Body of pancreas (tissue), 4 donors: ENCODE measurements around the gene TRAPPC12. TPM values are rescaled to one million over a fixed set of nuclear protein-coding genes. Genes with fewer than 3 reads are reported as not detected.

ENCODE experiments used
- ATAC-seq: fragments of 150-250 bp; one replicate; pipeline ENCODE4 v1.9.1; 2016
- DNase-seq, 4 donors: peaks; one replicate each; pipeline ENCODE4 v3.0.0-alpha.2; 2019
- H3K27ac ChIP-seq, 4 donors: fragments of 200-600 bp; sonication (generic); 1 replicate in 3 of 4; 2 replicates in 1 of 4; pipeline versions ENCODE4 v1.5.1 to v1.6.1; 2016 to 2019; ENCODE audit warnings: mild to moderate bottlenecking in 1 of 4, mixed read lengths in 1 of 4, moderate library complexity in 1 of 4
- H3K27me3 ChIP-seq, 2 donors: fragments of 200-600 bp; sonication (generic); one replicate each; pipeline ENCODE4 v1.6.0; 2016; ENCODE audit warnings: mild to moderate bottlenecking in 1 of 2
- H3K36me3 ChIP-seq, 2 donors: fragments of 200-600 bp; sonication (generic); replicated peaks in 1 of 2; 2 replicates each; pipeline ENCODE4 v1.5.1; 2016; ENCODE audit warnings: low read depth in 2 of 2; ENCODE audit not compliant: insufficient read depth in 1 of 2
- H3K4me1 ChIP-seq: fragments of 200-600 bp; sonication (generic); one replicate; pipeline ENCODE4 v1.6.0; 2016
- H3K4me3 ChIP-seq, 2 donors: fragments of 200-600 bp; sonication (generic); 1 replicate in 1 of 2; 2 replicates in 1 of 2; pipeline ENCODE4 v1.5.1; 2016 to 2019
- H3K9me3 ChIP-seq, 3 donors: fragments of 200-600 bp; sonication (generic); 1 replicate in 2 of 3; 2 replicates in 1 of 3; pipeline ENCODE4 v1.5.1; 2016
- POLR2A ChIP-seq, 3 donors: fragments of 450-650 bp; IDR thresholded peaks; one replicate each; pipeline ENCODE4 v1.6.1; 2016; ENCODE audit warnings: antibody characterized with exemption in 3 of 3, mild to moderate bottlenecking in 2 of 3
- WGBS, 2 donors: methylation state at CpG; one replicate each; pipeline ENCODE4 v1.1.5; 2017; 5-methylcytosine and 5-hydroxymethylcytosine counted together
- intact Hi-C: fragments of 100-400 bp; cut with DNase I; formaldehyde crosslinking; loops from one replicate; pipeline ENCODE4 v1.15.1; 2023
- total RNA-seq, 2 donors: library from RNA; depleted of rRNA; stranded (reverse); fragments of >200 nt; gene quantifications; one replicate each; pipeline ENCODE4 v1.1.0, GENCODE V29; 2016
- TF ChIP-seq, protein P1 (sequence below), 7 experiments: fragments of 450-650 bp in 4 of 7; fragments of 200-600 bp in 3 of 7; sonication (generic) in 3 of 7; IDR thresholded peaks; one replicate each; pipeline ENCODE4 v1.5.1; 2016 to 2019; ENCODE audit warnings: antibody characterized with exemption in 7 of 7

Gene TRAPPC12
- total RNA-seq, 2 donors from 2014 or later: 43.1 to 134 TPM

- Histone ChIP-seq H3K9me3 (no peaks in the 10 kb centered on the region), H3K36me3 (peaks cover 9 to 21% of the 10 kb centered on the region in 2 donors)
- intact Hi-C loops: loop anchor here (10.0 kb wide), 1 partner anchor 226 kb away; the partner anchor contains the start of gene ALLC
Measured at GRCh38 chr2:3428577-3428976, 49.1 kb downstream of the TRAPPC12 start.

GRCh38 chr2:3429066-3429610 is 49.6 kb downstream of the TRAPPC12 start:
- peaks cover 9 to 21% of the 10 kb centered on the region in 2 donors for H3K36me3 ChIP-seq
- no peak for ATAC-seq
- no peaks in the 10 kb centered on the region for H3K4me1 ChIP-seq
- WGBS, 2 donors: 66 to 76% methylated on average over 6 of the region's 6 CpGs
- intact Hi-C loops: loop anchor here (10.0 kb wide), 1 partner anchor 226 kb away; the partner anchor contains the start of gene ALLC
- H3K27me3 ChIP-seq: no peaks in the 10 kb centered on the region
- TF ChIP-seq POLR2A (IDR thresholded peaks at IDR 0.05): no peak
- TF ChIP-seq, protein P1, sequence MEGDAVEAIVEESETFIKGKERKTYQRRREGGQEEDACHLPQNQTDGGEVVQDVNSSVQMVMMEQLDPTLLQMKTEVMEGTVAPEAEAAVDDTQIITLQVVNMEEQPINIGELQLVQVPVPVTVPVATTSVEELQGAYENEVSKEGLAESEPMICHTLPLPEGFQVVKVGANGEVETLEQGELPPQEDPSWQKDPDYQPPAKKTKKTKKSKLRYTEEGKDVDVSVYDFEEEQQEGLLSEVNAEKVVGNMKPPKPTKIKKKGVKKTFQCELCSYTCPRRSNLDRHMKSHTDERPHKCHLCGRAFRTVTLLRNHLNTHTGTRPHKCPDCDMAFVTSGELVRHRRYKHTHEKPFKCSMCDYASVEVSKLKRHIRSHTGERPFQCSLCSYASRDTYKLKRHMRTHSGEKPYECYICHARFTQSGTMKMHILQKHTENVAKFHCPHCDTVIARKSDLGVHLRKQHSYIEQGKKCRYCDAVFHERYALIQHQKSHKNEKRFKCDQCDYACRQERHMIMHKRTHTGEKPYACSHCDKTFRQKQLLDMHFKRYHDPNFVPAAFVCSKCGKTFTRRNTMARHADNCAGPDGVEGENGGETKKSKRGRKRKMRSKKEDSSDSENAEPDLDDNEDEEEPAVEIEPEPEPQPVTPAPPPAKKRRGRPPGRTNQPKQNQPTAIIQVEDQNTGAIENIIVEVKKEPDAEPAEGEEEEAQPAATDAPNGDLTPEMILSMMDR (IDR thresholded peaks at IDR 0.05): no peak
- no peak overlapping the region for H3K4me3 ChIP-seq
- no peaks in the 10 kb centered on the region for H3K9me3 ChIP-seq
- DNase-seq: no peak
- H3K27ac ChIP-seq: no peak overlapping the region

More at GRCh38 chr2:3428577-3428976, 49.1 kb downstream of the TRAPPC12 start:
- 93 to 94% methylated on average over 10 of the region's 10 CpGs for WGBS, 2 donors
- DNase-seq (no peak), ATAC-seq (no peak)
- Histone ChIP-seq H3K27ac (no peak overlapping the region), H3K4me1 (no peaks in the 10 kb centered on the region), H3K27me3 (no peaks in the 10 kb centered on the region), H3K4me3 (no peak overlapping the region)
- TF ChIP-seq POLR2A (IDR thresholded peaks at IDR 0.05): no peak
- TF ChIP-seq, protein P1 (IDR thresholded peaks at IDR 0.05): no peak

DNA sequence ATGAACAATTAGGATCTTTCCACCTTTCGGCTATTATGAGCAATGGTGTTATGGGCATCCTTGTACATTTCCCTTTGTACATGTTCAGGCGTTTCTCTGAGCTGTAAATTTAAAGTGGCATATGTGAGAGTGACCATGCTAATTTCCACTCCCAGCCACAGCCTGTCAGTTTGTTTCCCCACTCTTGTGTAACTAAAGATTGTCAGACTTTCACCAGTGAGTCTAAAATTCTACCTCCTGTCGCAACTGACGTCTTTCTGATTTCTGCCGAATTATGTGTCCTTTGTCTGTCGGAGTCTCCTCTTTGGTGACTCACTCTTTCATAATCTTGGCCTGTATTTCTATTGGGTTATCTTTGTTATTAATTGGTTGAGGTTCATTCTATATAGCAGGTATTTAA is 50.7 kb downstream of the TRAPPC12 start:
- Histone ChIP-seq H3K9me3 (no peaks in the 10 kb centered on the region), H3K4me1 (no peaks in the 10 kb centered on the region), H3K27me3 (no peaks in the 10 kb centered on the region), H3K4me3 (no peak overlapping the region), H3K36me3 (peaks cover 6 to 16% of the 10 kb centered on the region in 2 donors), H3K27ac (no peak overlapping the region)
- no peak for TF ChIP-seq POLR2A (IDR thresholded peaks at IDR 0.05)
- TF ChIP-seq, protein P1 (IDR thresholded peaks at IDR 0.05): no peak
- ATAC-seq (no peak), DNase-seq (no peak)
- 77 to 89% methylated on average over 6 of the region's 6 CpGs for WGBS, 2 donors
- intact Hi-C loops: no loop called here

DNA sequence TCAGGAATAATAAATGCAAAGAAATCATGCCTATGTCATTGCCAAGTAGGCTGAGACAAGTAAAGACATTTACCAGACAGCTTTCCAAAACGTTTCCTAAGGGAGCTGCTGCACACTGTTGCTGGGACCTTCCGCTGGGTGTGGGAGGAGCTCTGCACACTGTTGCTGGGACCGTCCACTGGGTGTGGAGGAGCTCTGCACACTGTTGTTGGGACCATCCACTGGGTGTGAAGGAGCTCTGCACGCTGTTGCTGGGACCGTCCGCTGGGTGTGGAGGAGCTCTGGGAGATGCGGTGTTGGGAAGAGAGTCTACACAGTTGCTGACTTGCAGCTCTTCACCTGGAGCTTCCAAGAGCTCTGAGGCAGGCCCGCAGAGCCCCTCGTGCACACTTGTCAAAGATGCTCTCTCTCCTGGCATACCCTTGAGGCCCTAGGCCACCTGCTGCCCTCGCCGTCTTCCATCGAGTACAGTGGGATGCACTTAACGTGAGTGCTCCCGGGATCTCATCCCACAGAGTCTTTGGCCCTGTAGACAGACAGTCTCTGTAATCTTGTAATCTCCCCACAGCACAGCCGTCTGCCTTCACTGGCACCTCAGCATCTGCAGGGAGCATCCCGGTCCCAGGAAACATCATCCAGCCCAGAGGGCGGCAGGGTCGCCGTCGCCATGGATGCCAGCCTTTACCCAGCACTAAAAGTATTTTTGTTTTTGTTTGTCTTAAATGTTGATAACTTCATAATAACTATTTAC is 51.4 kb downstream of the TRAPPC12 start:
- DNase-seq (no peak), ATAC-seq (no peak)
- H3K27ac ChIP-seq: no peak overlapping the region
- H3K27me3 ChIP-seq: no peaks in the 10 kb centered on the region
- no peak for TF ChIP-seq POLR2A (IDR thresholded peaks at IDR 0.05)
- TF ChIP-seq, protein P1 (IDR thresholded peaks at IDR 0.05): no peak
- H3K36me3 ChIP-seq: peaks cover 4 to 12% of the 10 kb centered on the region in 2 donors
- intact Hi-C loops: no loop called here
- 84 to 89% methylated on average over 16 to 20 of the region's 20 CpGs for WGBS, 2 donors
- no peak overlapping the region for H3K4me3 ChIP-seq
- no peaks in the 10 kb centered on the region for H3K4me1 ChIP-seq
- H3K9me3 ChIP-seq: no peaks in the 10 kb centered on the region
